Liver (tissue), 9 donors: Measurements from ENCODE around the gene AHNAK2. TPM values are rescaled to one million over a fixed set of nuclear protein-coding genes. Genes with fewer than 3 reads are reported as not detected.

Source experiments
- DNase-seq: peaks from one replicate; pipeline ENCODE4 v3.0.0-alpha.2; 2017; ENCODE audit warnings: low spot score
- H3K27ac ChIP-seq, 2 donors: one replicate each; pipeline ENCODE4 v1.7.0; 2013; ENCODE audit warnings: inconsistent platforms in 2 of 2, low read length in 2 of 2, control low read depth in 1 of 2, low read depth in 1 of 2, mild to moderate bottlenecking in 1 of 2
- H3K27me3 ChIP-seq, 4 donors: one replicate each; pipeline versions ENCODE4 v1.6.1 to v1.7.0; 2013; ENCODE audit warnings: low read length in 3 of 4, inconsistent platforms in 1 of 4, mild to moderate bottlenecking in 1 of 4, moderate library complexity in 1 of 4; ENCODE audit not compliant: control insufficient read depth in 4 of 4, insufficient read depth in 4 of 4
- H3K36me3 ChIP-seq, 4 donors: one replicate each; pipeline versions ENCODE4 v1.6.1 to v1.7.0; 2013; ENCODE audit warnings: low read length in 3 of 4, mild to moderate bottlenecking in 3 of 4, low read depth in 1 of 4, moderate library complexity in 1 of 4; ENCODE audit not compliant: control insufficient read depth in 4 of 4, insufficient read depth in 3 of 4
- H3K4me1 ChIP-seq, 4 donors: one replicate each; pipeline versions ENCODE4 v1.6.1 to v1.7.0; 2013; ENCODE audit warnings: low read length in 3 of 4, mild to moderate bottlenecking in 3 of 4, moderate library complexity in 1 of 4; ENCODE audit not compliant: control insufficient read depth in 4 of 4, insufficient read depth in 4 of 4
- H3K4me3 ChIP-seq, 3 donors: one replicate each; pipeline versions ENCODE4 v1.6.1 to v1.7.0; 2013; ENCODE audit warnings: low read length in 3 of 3, control low read depth in 1 of 3, low read depth in 1 of 3, mild to moderate bottlenecking in 1 of 3
- H3K9ac ChIP-seq, 2 donors: one replicate each; pipeline ENCODE4 v1.7.0; 2013; ENCODE audit warnings: low read length in 2 of 2, mild to moderate bottlenecking in 2 of 2, moderate library complexity in 2 of 2, control low read depth in 1 of 2, low read depth in 1 of 2
- H3K9me3 ChIP-seq, 4 donors: one replicate each; pipeline versions ENCODE4 v1.6.1 to v1.7.0; 2013; ENCODE audit warnings: low read length in 3 of 4; ENCODE audit not compliant: control insufficient read depth in 4 of 4
- EGR1 ChIP-seq, 2 donors: IDR thresholded peaks; 2 replicates each; pipeline ENCODE4 v1.6.1; 2016 to 2018; ENCODE audit warnings: antibody characterized with exemption in 2 of 2, low read depth in 2 of 2
- FOXA1 ChIP-seq: IDR thresholded peaks from 2 replicates; pipeline ENCODE4 v1.6.1; 2016; ENCODE audit warnings: antibody characterized with exemption
- FOXA2 ChIP-seq: IDR thresholded peaks from 2 replicates; pipeline ENCODE4 v1.6.1; 2016; ENCODE audit warnings: antibody characterized with exemption
- GABPA ChIP-seq, 2 donors: IDR thresholded peaks in 1 of 2; conservative IDR thresholded peaks in 1 of 2; 2 replicates each; pipeline ENCODE4 v1.6.1; 2016; ENCODE audit warnings: antibody characterized with exemption in 2 of 2, mild to moderate bottlenecking in 1 of 2, moderate library complexity in 1 of 2
- HNF4A ChIP-seq, 2 donors: conservative IDR thresholded peaks; 2 replicates each; pipeline ENCODE4 v1.6.1; 2016; ENCODE audit warnings: antibody characterized with exemption in 2 of 2, mild to moderate bottlenecking in 2 of 2
- JUND ChIP-seq, 2 donors: IDR thresholded peaks; 2 replicates each; pipeline ENCODE4 v1.6.1; 2016; ENCODE audit warnings: antibody characterized with exemption in 2 of 2
- NR2F2 ChIP-seq: IDR thresholded peaks from 2 replicates; pipeline ENCODE4 v1.6.1; 2016; ENCODE audit warnings: antibody characterized with exemption
- RAD21 ChIP-seq, 2 donors: IDR thresholded peaks; 2 replicates each; pipeline ENCODE4 v1.6.1; 2016; ENCODE audit warnings: antibody characterized with exemption in 2 of 2, mild to moderate bottlenecking in 2 of 2
- RXRA ChIP-seq, 2 donors: IDR thresholded peaks; 2 replicates each; pipeline ENCODE4 v1.6.1; 2017 to 2018; ENCODE audit warnings: antibody characterized with exemption in 2 of 2, mild to moderate bottlenecking in 1 of 2
- SP1 ChIP-seq: IDR thresholded peaks from 2 replicates; pipeline ENCODE4 v1.6.1; 2018; ENCODE audit warnings: antibody characterized with exemption, mild to moderate bottlenecking
- TAF1 ChIP-seq: conservative IDR thresholded peaks from 2 replicates; pipeline ENCODE4 v1.6.1; 2016; ENCODE audit warnings: antibody characterized with exemption, mild to moderate bottlenecking
- YY1 ChIP-seq: IDR thresholded peaks from 2 replicates; pipeline ENCODE4 v1.6.1; 2016; ENCODE audit warnings: antibody characterized with exemption, mild to moderate bottlenecking
- WGBS: extraction: QIAGEN DNeasy Blood & Tissue Kit; methylation state at CpG from one replicate; pipeline ENCODE4 v1.1.7; 2013; 5-methylcytosine and 5-hydroxymethylcytosine counted together
- polyA plus RNA-seq, 2 donors: library from polyadenylated mRNA; stranded (reverse) in 1 of 2; unstranded in 1 of 2; fragments of 200-250 nt in 1 of 2; fragments of >200 nt in 1 of 2; fragmentation: Nextera tagmentation in 1 of 2; extraction: Ambion mirVana in 1 of 2; gene quantifications; one replicate each; pipeline versions ENCODE4 v1.2.1 to v1.2.3, GENCODE V29; 2013 to 2015
- total RNA-seq, 2 donors: library from RNA; depleted of rRNA; stranded (reverse); fragments of >200 nt; gene quantifications; one replicate each; pipeline ENCODE4 v1.2.3, GENCODE V29; 2014
- TF ChIP-seq, protein P1 (sequence below): fragments of 150-350 bp; IDR thresholded peaks from 2 replicates; pipeline ENCODE4 v1.5.1; 2017; ENCODE audit warnings: improper control_type of control experiment, low read depth, low read length; ENCODE audit not compliant: missing input control
- TF ChIP-seq, protein P2 (sequence below): IDR thresholded peaks from 2 replicates; pipeline ENCODE4 v1.6.1; 2016; ENCODE audit warnings: antibody characterized with exemption
- TF ChIP-seq, protein P3 (sequence below): IDR thresholded peaks from 2 replicates; pipeline ENCODE4 v1.6.1; 2016; ENCODE audit warnings: antibody characterized with exemption
- TF ChIP-seq, protein P4 (sequence below): IDR thresholded peaks from 2 replicates; pipeline ENCODE4 v1.6.1; 2016; ENCODE audit warnings: antibody characterized with exemption, mild to moderate bottlenecking
- TF ChIP-seq, protein P5 (sequence below): IDR thresholded peaks from 2 replicates; pipeline ENCODE4 v1.6.1; 2016; ENCODE audit warnings: antibody characterized with exemption
- donor health status: healthy.
- donor health status: healthy.
- donor health status: healthy.
- donor health status: healthy.
- donor health status: healthy.

Gene AHNAK2
- total and polyA plus RNA-seq, 4 donors, result 0.05 to 2.6 (median 1.2) TPM

DNA sequence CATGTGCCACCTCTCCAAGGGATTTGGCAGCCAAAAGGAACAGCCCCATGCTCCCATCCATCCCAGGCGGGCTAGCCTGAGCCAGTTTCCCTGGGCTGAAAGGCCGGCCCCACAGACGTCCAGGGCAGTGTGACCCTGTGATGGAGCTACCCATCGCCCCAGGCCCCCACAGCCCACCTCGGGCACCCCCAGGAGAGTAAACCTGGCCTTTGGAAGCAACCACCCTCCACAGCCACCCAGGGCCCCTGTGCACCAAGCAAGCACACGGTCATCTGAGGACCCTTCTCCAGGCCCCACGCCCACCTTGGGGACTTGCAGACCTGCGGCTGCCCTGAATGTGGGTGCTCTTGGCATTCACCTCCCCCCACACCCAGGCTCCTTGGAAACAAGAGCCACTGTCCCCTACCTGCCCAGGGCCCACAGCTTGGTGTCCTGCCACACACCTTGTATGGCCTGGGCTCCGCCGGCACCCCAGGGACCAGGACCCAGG is 8.4 kb downstream of the AHNAK2 start:
- no peak overlapping the region for H3K27ac ChIP-seq
- no peak overlapping the region for H3K9ac ChIP-seq
- no peaks in the 10 kb centered on the region for H3K9me3 ChIP-seq
- no peaks in the 10 kb centered on the region for H3K36me3 ChIP-seq
- H3K4me1 ChIP-seq, result peaks cover 0 to 4% (median under 1%) of the 10 kb centered on the region in 4 donors
- TF ChIP-seq YY1 (no peak), NR2F2 (no peak), HNF4A (conservative IDR thresholded peaks at IDR 0.05) (no peak), JUND (IDR thresholded peaks at IDR 0.05) (no peak), GABPA (IDR thresholded peaks at IDR 0.05 in 1 of 2, conservative IDR thresholded peaks at IDR 0.05 in 1 of 2) (no peak), EGR1 (IDR thresholded peaks at IDR 0.05; ENCODE audit: low read depth in 2 of 2) (no peak), SP1 (no peak)
- TF ChIP-seq, protein P1, sequence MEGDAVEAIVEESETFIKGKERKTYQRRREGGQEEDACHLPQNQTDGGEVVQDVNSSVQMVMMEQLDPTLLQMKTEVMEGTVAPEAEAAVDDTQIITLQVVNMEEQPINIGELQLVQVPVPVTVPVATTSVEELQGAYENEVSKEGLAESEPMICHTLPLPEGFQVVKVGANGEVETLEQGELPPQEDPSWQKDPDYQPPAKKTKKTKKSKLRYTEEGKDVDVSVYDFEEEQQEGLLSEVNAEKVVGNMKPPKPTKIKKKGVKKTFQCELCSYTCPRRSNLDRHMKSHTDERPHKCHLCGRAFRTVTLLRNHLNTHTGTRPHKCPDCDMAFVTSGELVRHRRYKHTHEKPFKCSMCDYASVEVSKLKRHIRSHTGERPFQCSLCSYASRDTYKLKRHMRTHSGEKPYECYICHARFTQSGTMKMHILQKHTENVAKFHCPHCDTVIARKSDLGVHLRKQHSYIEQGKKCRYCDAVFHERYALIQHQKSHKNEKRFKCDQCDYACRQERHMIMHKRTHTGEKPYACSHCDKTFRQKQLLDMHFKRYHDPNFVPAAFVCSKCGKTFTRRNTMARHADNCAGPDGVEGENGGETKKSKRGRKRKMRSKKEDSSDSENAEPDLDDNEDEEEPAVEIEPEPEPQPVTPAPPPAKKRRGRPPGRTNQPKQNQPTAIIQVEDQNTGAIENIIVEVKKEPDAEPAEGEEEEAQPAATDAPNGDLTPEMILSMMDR, result no peak
- TF ChIP-seq, protein P2, sequence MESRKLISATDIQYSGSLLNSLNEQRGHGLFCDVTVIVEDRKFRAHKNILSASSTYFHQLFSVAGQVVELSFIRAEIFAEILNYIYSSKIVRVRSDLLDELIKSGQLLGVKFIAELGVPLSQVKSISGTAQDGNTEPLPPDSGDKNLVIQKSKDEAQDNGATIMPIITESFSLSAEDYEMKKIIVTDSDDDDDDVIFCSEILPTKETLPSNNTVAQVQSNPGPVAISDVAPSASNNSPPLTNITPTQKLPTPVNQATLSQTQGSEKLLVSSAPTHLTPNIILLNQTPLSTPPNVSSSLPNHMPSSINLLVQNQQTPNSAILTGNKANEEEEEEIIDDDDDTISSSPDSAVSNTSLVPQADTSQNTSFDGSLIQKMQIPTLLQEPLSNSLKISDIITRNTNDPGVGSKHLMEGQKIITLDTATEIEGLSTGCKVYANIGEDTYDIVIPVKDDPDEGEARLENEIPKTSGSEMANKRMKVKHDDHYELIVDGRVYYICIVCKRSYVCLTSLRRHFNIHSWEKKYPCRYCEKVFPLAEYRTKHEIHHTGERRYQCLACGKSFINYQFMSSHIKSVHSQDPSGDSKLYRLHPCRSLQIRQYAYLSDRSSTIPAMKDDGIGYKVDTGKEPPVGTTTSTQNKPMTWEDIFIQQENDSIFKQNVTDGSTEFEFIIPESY, result no peak
- H3K4me3 ChIP-seq, result no peak overlapping the region
- DNase-seq, result no peak
- WGBS, result 87% methylated on average over 10 of the region's 10 CpGs
- peaks cover 0 to 3% (median under 1%) of the 10 kb centered on the region in 4 donors for H3K27me3 ChIP-seq

DNA sequence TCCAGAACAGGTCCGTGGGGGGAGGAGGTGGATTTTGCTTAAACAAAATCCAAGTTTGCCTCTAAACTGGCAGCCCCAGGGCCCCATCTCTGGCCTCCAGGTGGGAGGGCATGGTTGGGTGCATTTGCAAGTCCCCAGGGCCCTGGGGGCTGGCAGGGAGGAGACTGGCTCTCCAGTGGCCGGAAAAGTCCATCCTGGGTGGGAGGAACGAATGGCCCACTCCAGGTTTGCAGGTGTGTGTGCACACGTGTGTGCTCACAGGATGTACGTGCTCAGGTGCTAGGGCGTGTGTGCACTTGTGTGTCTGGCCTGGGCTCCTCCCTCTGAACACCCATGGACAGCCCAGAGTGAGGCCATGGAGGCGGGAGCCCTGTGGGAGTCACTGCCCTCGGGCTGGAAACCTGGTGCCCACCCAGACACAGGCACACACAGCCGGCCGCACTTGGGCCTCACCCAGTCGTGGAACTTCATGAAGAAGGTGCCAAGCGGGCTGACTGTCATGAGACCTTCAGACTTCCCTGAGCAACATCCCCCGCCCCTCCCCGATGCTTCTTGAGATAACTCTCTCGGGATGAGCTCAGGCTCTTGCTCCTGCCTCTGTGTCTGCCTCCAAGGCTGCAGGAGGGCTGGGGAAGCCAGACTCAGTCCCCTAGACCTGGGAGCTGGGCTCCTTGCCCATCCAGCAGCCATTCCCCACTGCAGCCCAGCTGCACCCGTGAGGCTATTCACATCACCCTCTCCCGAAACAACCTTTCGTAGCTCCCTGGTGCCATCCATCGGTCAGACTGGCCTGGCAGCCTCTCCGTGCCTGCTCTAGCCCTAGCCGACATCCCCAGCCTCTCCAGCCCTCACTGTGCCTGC is 9.4 kb downstream of the AHNAK2 start:
- TF ChIP-seq RAD21 (IDR thresholded peaks at IDR 0.05) (no peak), TAF1 (no peak), HNF4A (conservative IDR thresholded peaks at IDR 0.05) (no peak), NR2F2 (no peak), JUND (IDR thresholded peaks at IDR 0.05) (no peak), SP1 (no peak), EGR1 (IDR thresholded peaks at IDR 0.05; ENCODE audit: low read depth in 2 of 2) (no peak), RXRA (IDR thresholded peaks at IDR 0.05) (no peak), FOXA1 (no peak), YY1 (no peak), FOXA2 (no peak)
- TF ChIP-seq, protein P1, result no peak
- TF ChIP-seq, protein P3, sequence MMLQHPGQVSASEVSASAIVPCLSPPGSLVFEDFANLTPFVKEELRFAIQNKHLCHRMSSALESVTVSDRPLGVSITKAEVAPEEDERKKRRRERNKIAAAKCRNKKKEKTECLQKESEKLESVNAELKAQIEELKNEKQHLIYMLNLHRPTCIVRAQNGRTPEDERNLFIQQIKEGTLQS, result no peak
- TF ChIP-seq, protein P4, sequence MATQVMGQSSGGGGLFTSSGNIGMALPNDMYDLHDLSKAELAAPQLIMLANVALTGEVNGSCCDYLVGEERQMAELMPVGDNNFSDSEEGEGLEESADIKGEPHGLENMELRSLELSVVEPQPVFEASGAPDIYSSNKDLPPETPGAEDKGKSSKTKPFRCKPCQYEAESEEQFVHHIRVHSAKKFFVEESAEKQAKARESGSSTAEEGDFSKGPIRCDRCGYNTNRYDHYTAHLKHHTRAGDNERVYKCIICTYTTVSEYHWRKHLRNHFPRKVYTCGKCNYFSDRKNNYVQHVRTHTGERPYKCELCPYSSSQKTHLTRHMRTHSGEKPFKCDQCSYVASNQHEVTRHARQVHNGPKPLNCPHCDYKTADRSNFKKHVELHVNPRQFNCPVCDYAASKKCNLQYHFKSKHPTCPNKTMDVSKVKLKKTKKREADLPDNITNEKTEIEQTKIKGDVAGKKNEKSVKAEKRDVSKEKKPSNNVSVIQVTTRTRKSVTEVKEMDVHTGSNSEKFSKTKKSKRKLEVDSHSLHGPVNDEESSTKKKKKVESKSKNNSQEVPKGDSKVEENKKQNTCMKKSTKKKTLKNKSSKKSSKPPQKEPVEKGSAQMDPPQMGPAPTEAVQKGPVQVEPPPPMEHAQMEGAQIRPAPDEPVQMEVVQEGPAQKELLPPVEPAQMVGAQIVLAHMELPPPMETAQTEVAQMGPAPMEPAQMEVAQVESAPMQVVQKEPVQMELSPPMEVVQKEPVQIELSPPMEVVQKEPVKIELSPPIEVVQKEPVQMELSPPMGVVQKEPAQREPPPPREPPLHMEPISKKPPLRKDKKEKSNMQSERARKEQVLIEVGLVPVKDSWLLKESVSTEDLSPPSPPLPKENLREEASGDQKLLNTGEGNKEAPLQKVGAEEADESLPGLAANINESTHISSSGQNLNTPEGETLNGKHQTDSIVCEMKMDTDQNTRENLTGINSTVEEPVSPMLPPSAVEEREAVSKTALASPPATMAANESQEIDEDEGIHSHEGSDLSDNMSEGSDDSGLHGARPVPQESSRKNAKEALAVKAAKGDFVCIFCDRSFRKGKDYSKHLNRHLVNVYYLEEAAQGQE, result no peak
- TF ChIP-seq, protein P2, result no peak
- TF ChIP-seq, protein P5, sequence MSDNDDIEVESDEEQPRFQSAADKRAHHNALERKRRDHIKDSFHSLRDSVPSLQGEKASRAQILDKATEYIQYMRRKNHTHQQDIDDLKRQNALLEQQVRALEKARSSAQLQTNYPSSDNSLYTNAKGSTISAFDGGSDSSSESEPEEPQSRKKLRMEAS, result no peak
- no peaks in the 10 kb centered on the region for H3K36me3 ChIP-seq
- no peak overlapping the region for H3K9ac ChIP-seq
- no peaks in the 10 kb centered on the region for H3K9me3 ChIP-seq
- no peak overlapping the region for H3K4me3 ChIP-seq
- H3K27ac ChIP-seq, result no peak overlapping the region
- no peak for DNase-seq
- 48% methylated on average over 21 of the region's 21 CpGs for WGBS
- peaks cover 0 to 4% (median under 1%) of the 10 kb centered on the region in 4 donors for H3K4me1 ChIP-seq
- H3K27me3 ChIP-seq, result peaks cover 0 to 3% (median under 1%) of the 10 kb centered on the region in 4 donors
